T-helper 17 cell (primary cell): ENCODE results near the gene OR51D1. TPM values are rescaled to one million over a fixed set of nuclear protein-coding genes. Genes with fewer than 3 reads are reported as not detected.

Experiments
- ATAC-seq: fragments of 150-1000 bp; cut with Tn5 transposase; 2 replicates; pipeline ENCODE4 v1.10.0; 2021; ENCODE audit warnings: mild to moderate bottlenecking, moderate library complexity
- DNase-seq, 3 donors: peaks; one replicate each; pipeline versions ENCODE4 v3.0.0 to v3.0.0-alpha.2; 2020 to 2021
- H3K9me3 ChIP-seq: one replicate; pipeline ENCODE4 v1.7.0; 2013; ENCODE audit warnings: low read length, mild to moderate bottlenecking; ENCODE audit not compliant: control insufficient read depth, poor library complexity, severe bottlenecking
- H3K27ac Mint-ChIP-seq: one replicate; pipeline ENCODE4 v1.8.0; 2022; ENCODE audit warnings: mild to moderate bottlenecking, moderate library complexity, mixed read lengths
- H3K27me3 Mint-ChIP-seq: one replicate; pipeline ENCODE4 v1.8.0; 2022; ENCODE audit warnings: mixed read lengths
- H3K36me3 Mint-ChIP-seq: one replicate; pipeline ENCODE4 v1.8.0; 2022; ENCODE audit warnings: low read depth, mixed read lengths
- H3K4me1 Mint-ChIP-seq: one replicate; pipeline ENCODE4 v1.8.0; 2022; ENCODE audit warnings: mild to moderate bottlenecking, mixed read lengths
- H3K4me3 Mint-ChIP-seq: one replicate; pipeline ENCODE4 v1.8.0; 2022; ENCODE audit warnings: mild to moderate bottlenecking, moderate library complexity, mixed read lengths
- total RNA-seq, 4 donors: library from RNA in 2 of 4; stranded (reverse) in 2 of 4; gene quantifications; one replicate each; pipeline ENCODE4 v1.2.3 and lab custom pipeline; 2022 to 2026

Gene OR51D1
- total RNA-seq (not detected), total RNA-seq (lab: John Stamatoyannopoulos, UW) (0 reads per million in 2 donors)

GRCh38 chr11:4636962-4637661 lies at the start of gene OR51D1:
Gene OR51D1, plus strand, starts transcription at chr11:4637477. Its CDS starts 2,314 bp downstream, at chr11:4639791.
- H3K9me3 ChIP-seq = no peaks in the 10 kb centered on the region
- H3K27ac Mint-ChIP-seq = no peak within 1 kb of the TSS
- no peak within 1 kb of the TSS for H3K4me3 Mint-ChIP-seq
- H3K27me3 Mint-ChIP-seq = peaks cover 21% of the 10 kb centered on the region
- H3K36me3 Mint-ChIP-seq = peaks cover 3% of the 10 kb centered on the region
- no peaks in the 10 kb centered on the region for H3K4me1 Mint-ChIP-seq
- peak; percentile 96 for ATAC-seq
- peak; percentile 39 to 64 (median 48) for DNase-seq

GRCh38 chr11:4589017-4589416 lies 48.3 kb upstream of the OR51D1 start:
- DNase-seq (no peak), ATAC-seq (no peak)
- peaks cover 2% of the 10 kb centered on the region for H3K36me3 Mint-ChIP-seq
- H3K27me3 Mint-ChIP-seq = peaks cover 20% of the 10 kb centered on the region
- H3K9me3 ChIP-seq = no peaks in the 10 kb centered on the region
- H3K4me3 Mint-ChIP-seq = no peak overlapping the region
- H3K27ac Mint-ChIP-seq = no peak overlapping the region
- no peaks in the 10 kb centered on the region for H3K4me1 Mint-ChIP-seq

GRCh38 chr11:4593739-4594138 lies 43.5 kb upstream of the OR51D1 start, which contains the start of gene OR52I1:
Gene OR52I1, plus strand, starts transcription at chr11:4594039. Its CDS starts 0 bp downstream, at chr11:4594039.
- no peak for DNase-seq
- peaks cover 4% of the 10 kb centered on the region for H3K36me3 Mint-ChIP-seq
- H3K9me3 ChIP-seq = no peaks in the 10 kb centered on the region
- no peaks in the 10 kb centered on the region for H3K4me1 Mint-ChIP-seq
- ATAC-seq = no peak
- no peak within 1 kb of the TSS for H3K27ac Mint-ChIP-seq
- peaks cover 2% of the 10 kb centered on the region for H3K27me3 Mint-ChIP-seq
- H3K4me3 Mint-ChIP-seq = no peak within 1 kb of the TSS

DNA sequence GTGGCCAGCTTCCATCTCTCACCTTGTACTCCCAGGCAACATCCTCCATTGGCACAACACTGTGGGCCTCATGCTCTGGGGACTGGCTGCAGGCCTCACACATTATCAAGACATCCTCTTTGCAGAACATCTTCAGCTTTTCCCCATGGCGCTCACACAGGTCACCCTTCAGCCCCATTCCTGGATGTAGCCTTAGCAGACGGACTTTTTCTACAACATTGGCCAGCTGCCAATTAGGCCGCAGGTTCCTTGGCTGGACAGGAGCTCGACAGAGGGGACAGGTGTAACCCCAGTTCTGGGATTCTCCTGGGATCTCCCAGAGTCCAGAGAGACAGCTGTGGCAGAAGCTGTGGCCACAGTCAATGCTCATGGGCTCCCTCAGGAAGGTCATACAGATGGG lies 32.2 kb upstream of the OR51D1 start:
- Mint-ChIP-seq H3K27me3 (no peaks in the 10 kb centered on the region), H3K36me3 (peaks cover 11% of the 10 kb centered on the region), H3K27ac (no peak overlapping the region), H3K4me1 (peaks cover 22% of the 10 kb centered on the region), H3K4me3 (no peak overlapping the region)
- no peaks in the 10 kb centered on the region for H3K9me3 ChIP-seq
- ATAC-seq (no peak), DNase-seq (no peak)

- no peaks in the 10 kb centered on the region for H3K9me3 ChIP-seq
- Mint-ChIP-seq H3K27me3 (no peaks in the 10 kb centered on the region), H3K27ac (no peak overlapping the region), H3K4me1 (peaks cover 27% of the 10 kb centered on the region), H3K36me3 (peaks cover 7% of the 10 kb centered on the region), H3K4me3 (no peak overlapping the region)
- ATAC-seq = no peak
- DNase-seq = no peak
These were observed 30.9 kb upstream of the OR51D1 start for GRCh38 chr11:4606231-4607015.

DNA sequence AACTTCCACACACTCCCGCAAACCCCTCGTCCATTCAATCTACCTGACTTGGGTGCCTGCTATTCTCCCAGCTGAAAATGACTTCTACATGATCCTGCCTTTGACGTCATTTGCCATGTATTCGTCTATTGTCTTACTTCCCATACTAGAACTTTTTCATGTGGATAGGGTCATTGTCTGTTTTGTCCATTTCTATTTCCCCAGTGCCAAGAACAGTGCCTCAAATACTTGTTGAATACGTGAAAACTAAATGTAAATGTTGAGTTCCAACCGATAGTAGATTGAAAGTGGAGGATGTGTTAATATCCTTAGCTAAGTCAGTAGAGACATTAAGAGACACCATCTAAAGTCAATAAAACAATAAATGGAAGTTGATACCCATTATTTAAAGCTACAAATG lies 30.2 kb upstream of the OR51D1 start:
- ATAC-seq = no peak
- no peaks in the 10 kb centered on the region for H3K9me3 ChIP-seq
- H3K27me3 Mint-ChIP-seq = no peaks in the 10 kb centered on the region
- H3K27ac Mint-ChIP-seq = peak overlapping the region; percentile 97
- DNase-seq = no peak
- H3K4me1 Mint-ChIP-seq = peaks cover 26% of the 10 kb centered on the region
- peaks cover 5% of the 10 kb centered on the region for H3K36me3 Mint-ChIP-seq
- H3K4me3 Mint-ChIP-seq = peak overlapping the region; percentile 94

GRCh38 chr11:4607781-4608666 lies 29.3 kb upstream of the OR51D1 start, which contains the start of gene TRIM68:
Gene TRIM68, minus strand, starts transcription at chr11:4608231. Its CDS starts 2,727 bp downstream, at chr11:4605504.
- H3K9me3 ChIP-seq = no peaks in the 10 kb centered on the region
- peak; percentile 100 for ATAC-seq
- peaks cover 3% of the 10 kb centered on the region for H3K36me3 Mint-ChIP-seq
- peak; percentile 88 to 92 (median 89) for DNase-seq
- H3K27me3 Mint-ChIP-seq = no peaks in the 10 kb centered on the region
- H3K27ac Mint-ChIP-seq = peak within 1 kb of the TSS; percentile 97
- peak within 1 kb of the TSS; percentile 94 for H3K4me3 Mint-ChIP-seq
- peaks cover 24% of the 10 kb centered on the region for H3K4me1 Mint-ChIP-seq

DNA sequence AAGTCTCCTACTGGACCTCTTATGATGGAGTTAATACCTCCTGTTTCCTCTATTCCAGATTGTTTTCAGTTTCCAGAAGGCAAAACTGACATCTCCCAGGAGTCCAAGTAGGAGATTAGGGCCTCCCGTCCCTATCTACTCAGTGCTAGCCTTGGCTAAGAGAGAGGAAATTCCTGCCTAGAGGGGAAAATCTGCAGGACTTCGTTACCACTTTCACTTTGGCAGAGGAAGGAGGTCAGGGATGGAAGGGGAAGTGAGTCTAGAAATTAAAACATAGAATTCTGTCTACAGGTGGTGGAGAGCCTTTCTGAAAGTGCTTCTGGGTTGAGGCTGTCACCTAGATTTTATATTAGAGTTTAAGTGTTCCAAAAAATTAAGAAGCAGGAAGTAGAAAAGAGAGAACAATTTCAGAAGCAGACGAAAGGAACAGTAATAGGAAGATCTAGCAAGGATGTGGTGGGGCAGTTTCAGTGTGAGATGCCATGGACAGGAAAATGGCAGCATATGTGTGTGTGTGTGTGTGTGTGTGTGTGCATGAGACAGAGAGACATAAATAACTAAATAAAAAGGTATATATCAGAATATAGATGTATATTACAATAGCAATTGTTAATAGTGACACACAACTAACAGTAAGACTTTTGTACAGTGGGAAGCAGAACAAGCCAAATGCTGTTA lies 26.9 kb upstream of the OR51D1 start:
- Mint-ChIP-seq H3K4me3 (peak overlapping the region; percentile 75), H3K27me3 (no peaks in the 10 kb centered on the region), H3K27ac (peak overlapping the region; percentile 97), H3K4me1 (peaks cover 24% of the 10 kb centered on the region), H3K36me3 (no peaks in the 10 kb centered on the region)
- DNase-seq = no peak
- no peak for ATAC-seq
- H3K9me3 ChIP-seq = no peaks in the 10 kb centered on the region

- ATAC-seq (no peak), DNase-seq (no peak)
- H3K27ac Mint-ChIP-seq = no peak overlapping the region
- H3K27me3 Mint-ChIP-seq = no peaks in the 10 kb centered on the region
- no peaks in the 10 kb centered on the region for H3K9me3 ChIP-seq
- H3K4me3 Mint-ChIP-seq = no peak overlapping the region
- peaks cover 15% of the 10 kb centered on the region for H3K4me1 Mint-ChIP-seq
- no peaks in the 10 kb centered on the region for H3K36me3 Mint-ChIP-seq
These were observed 25.3 kb upstream of the OR51D1 start for GRCh38 chr11:4611986-4612385.

- no peak overlapping the region for H3K27ac Mint-ChIP-seq
- H3K27me3 Mint-ChIP-seq = peaks cover 17% of the 10 kb centered on the region
- no peaks in the 10 kb centered on the region for H3K36me3 Mint-ChIP-seq
- no peaks in the 10 kb centered on the region for H3K4me1 Mint-ChIP-seq
- no peak overlapping the region for H3K4me3 Mint-ChIP-seq
- DNase-seq = no peak
- no peaks in the 10 kb centered on the region for H3K9me3 ChIP-seq
- ATAC-seq = no peak
These were observed 21.3 kb upstream of the OR51D1 start for GRCh38 chr11:4615856-4616444.

- H3K4me3 Mint-ChIP-seq = no peak overlapping the region
- ATAC-seq (no peak), DNase-seq (no peak)
- no peaks in the 10 kb centered on the region for H3K9me3 ChIP-seq
- H3K27me3 Mint-ChIP-seq = peaks cover 23% of the 10 kb centered on the region
- no peak overlapping the region for H3K27ac Mint-ChIP-seq
- no peaks in the 10 kb centered on the region for H3K4me1 Mint-ChIP-seq
- H3K36me3 Mint-ChIP-seq = no peaks in the 10 kb centered on the region
These were observed 17.8 kb upstream of the OR51D1 start for GRCh38 chr11:4619514-4619913.
